ENCODE results near the gene CHCHD4.

Gene CHCHD4

GRCh38 chr3:14133188-14133800 lies 8.6 kb upstream of the CHCHD4 start:
- no peak overlapping the region for H3K9ac ChIP-seq (ENCODE audit: low read depth, low read length)
- peaks cover 96% of the 10 kb centered on the region for H3K36me3 ChIP-seq (ENCODE audit: insufficient read depth, low read length)

GRCh38 chr3:14132689-14133088 lies 8.0 kb upstream of the CHCHD4 start:
- H3K4me2 ChIP-seq (ENCODE audit: low read length), result no peak overlapping the region
- no peak overlapping the region for H3K9ac ChIP-seq (ENCODE audit: low read depth, low read length)
- peaks cover 10% of the 10 kb centered on the region for H3K4me1 ChIP-seq (ENCODE audit: control insufficient read depth, insufficient read depth, low read length)
- H3K27me3 ChIP-seq (ENCODE audit: control insufficient read depth, insufficient read depth, low read length), result no peaks in the 10 kb centered on the region
- H3K4me3 ChIP-seq (ENCODE audit: low read length), result no peak overlapping the region
- peaks cover 96% of the 10 kb centered on the region for H3K36me3 ChIP-seq (ENCODE audit: insufficient read depth, low read length)
- no peaks in the 10 kb centered on the region for H3K9me3 ChIP-seq (replicated peaks; ENCODE audit: low read length)

More at GRCh38 chr3:14133188-14133800, 8.6 kb upstream of the CHCHD4 start:
- H3K9me3 ChIP-seq (replicated peaks; ENCODE audit: low read length), result no peaks in the 10 kb centered on the region
- H3K4me3 ChIP-seq (ENCODE audit: low read length), result no peak overlapping the region
- no peaks in the 10 kb centered on the region for H3K27me3 ChIP-seq (ENCODE audit: control insufficient read depth, insufficient read depth, low read length)
- no peak overlapping the region for H3K4me2 ChIP-seq (ENCODE audit: low read length)
- peaks cover 10% of the 10 kb centered on the region for H3K4me1 ChIP-seq (ENCODE audit: control insufficient read depth, insufficient read depth, low read length)

- peaks cover 96% of the 10 kb centered on the region for H3K36me3 ChIP-seq (ENCODE audit: insufficient read depth, low read length)
- no peak overlapping the region for H3K9ac ChIP-seq (ENCODE audit: low read depth, low read length)
- no peak overlapping the region for H3K4me2 ChIP-seq (ENCODE audit: low read length)
- peaks cover 9% of the 10 kb centered on the region for H3K4me1 ChIP-seq (ENCODE audit: control insufficient read depth, insufficient read depth, low read length)
- H3K27me3 ChIP-seq (ENCODE audit: control insufficient read depth, insufficient read depth, low read length), result no peaks in the 10 kb centered on the region
- H3K4me3 ChIP-seq (ENCODE audit: low read length), result no peak overlapping the region
- no peaks in the 10 kb centered on the region for H3K9me3 ChIP-seq (replicated peaks; ENCODE audit: low read length)
Measured at GRCh38 chr3:14132120-14132519, 7.5 kb upstream of the CHCHD4 start.

- Histone ChIP-seq H3K4me3 (ENCODE audit: low read length) (no peak overlapping the region), H3K36me3 (ENCODE audit: insufficient read depth, low read length) (peaks cover 97% of the 10 kb centered on the region), H3K27me3 (ENCODE audit: control insufficient read depth, insufficient read depth, low read length) (no peaks in the 10 kb centered on the region), H3K9ac (ENCODE audit: low read depth, low read length) (no peak overlapping the region), H3K4me2 (ENCODE audit: low read length) (no peak overlapping the region), H3K9me3 (replicated peaks; ENCODE audit: low read length) (no peaks in the 10 kb centered on the region), H3K4me1 (ENCODE audit: control insufficient read depth, insufficient read depth, low read length) (peaks cover 10% of the 10 kb centered on the region)
Measured at GRCh38 chr3:14131134-14131533, 6.5 kb upstream of the CHCHD4 start.

- H3K4me1 ChIP-seq (ENCODE audit: control insufficient read depth, insufficient read depth, low read length), result peaks cover 14% of the 10 kb centered on the region
- no peak overlapping the region for H3K4me2 ChIP-seq (ENCODE audit: low read length)
- peaks cover 95% of the 10 kb centered on the region for H3K36me3 ChIP-seq (ENCODE audit: insufficient read depth, low read length)
- no peak overlapping the region for H3K4me3 ChIP-seq (ENCODE audit: low read length)
- H3K9ac ChIP-seq (ENCODE audit: low read depth, low read length), result no peak overlapping the region
- H3K9me3 ChIP-seq (replicated peaks; ENCODE audit: low read length), result no peaks in the 10 kb centered on the region
- no peaks in the 10 kb centered on the region for H3K27me3 ChIP-seq (ENCODE audit: control insufficient read depth, insufficient read depth, low read length)
Measured at GRCh38 chr3:14130707-14131106, 6.0 kb upstream of the CHCHD4 start.

- H3K9ac ChIP-seq (ENCODE audit: low read depth, low read length), result no peak overlapping the region
- H3K4me1 ChIP-seq (ENCODE audit: control insufficient read depth, insufficient read depth, low read length), result peaks cover 14% of the 10 kb centered on the region
- H3K36me3 ChIP-seq (ENCODE audit: insufficient read depth, low read length), result peaks cover 90% of the 10 kb centered on the region
- H3K4me3 ChIP-seq (ENCODE audit: low read length), result no peak overlapping the region
- no peaks in the 10 kb centered on the region for H3K27me3 ChIP-seq (ENCODE audit: control insufficient read depth, insufficient read depth, low read length)
- H3K4me2 ChIP-seq (ENCODE audit: low read length), result no peak overlapping the region
- H3K9me3 ChIP-seq (replicated peaks; ENCODE audit: low read length), result no peaks in the 10 kb centered on the region
Measured at GRCh38 chr3:14130230-14130629, 5.6 kb upstream of the CHCHD4 start.

GRCh38 chr3:14129296-14129695 lies 4.6 kb upstream of the CHCHD4 start:
- Histone ChIP-seq H3K4me2 (ENCODE audit: low read length) (no peak overlapping the region), H3K9ac (ENCODE audit: low read depth, low read length) (no peak overlapping the region), H3K4me3 (ENCODE audit: low read length) (no peak overlapping the region), H3K36me3 (ENCODE audit: insufficient read depth, low read length) (peaks cover 81% of the 10 kb centered on the region), H3K9me3 (replicated peaks; ENCODE audit: low read length) (no peaks in the 10 kb centered on the region), H3K4me1 (ENCODE audit: control insufficient read depth, insufficient read depth, low read length) (peaks cover 14% of the 10 kb centered on the region), H3K27me3 (ENCODE audit: control insufficient read depth, insufficient read depth, low read length) (no peaks in the 10 kb centered on the region)

GRCh38 chr3:14128724-14129123 lies 4.1 kb upstream of the CHCHD4 start:
- no peaks in the 10 kb centered on the region for H3K9me3 ChIP-seq (replicated peaks; ENCODE audit: low read length)
- H3K4me2 ChIP-seq (ENCODE audit: low read length), result no peak overlapping the region
- no peak overlapping the region for H3K4me3 ChIP-seq (ENCODE audit: low read length)
- H3K27me3 ChIP-seq (ENCODE audit: control insufficient read depth, insufficient read depth, low read length), result no peaks in the 10 kb centered on the region
- H3K36me3 ChIP-seq (ENCODE audit: insufficient read depth, low read length), result peaks cover 75% of the 10 kb centered on the region
- H3K9ac ChIP-seq (ENCODE audit: low read depth, low read length), result no peak overlapping the region
- peaks cover 17% of the 10 kb centered on the region for H3K4me1 ChIP-seq (ENCODE audit: control insufficient read depth, insufficient read depth, low read length)

- no peaks in the 10 kb centered on the region for H3K27me3 ChIP-seq (ENCODE audit: control insufficient read depth, insufficient read depth, low read length)
- H3K9me3 ChIP-seq (replicated peaks; ENCODE audit: low read length), result no peaks in the 10 kb centered on the region
- no peak overlapping the region for H3K4me3 ChIP-seq (ENCODE audit: low read length)
- peaks cover 24% of the 10 kb centered on the region for H3K4me1 ChIP-seq (ENCODE audit: control insufficient read depth, insufficient read depth, low read length)
- no peak overlapping the region for H3K4me2 ChIP-seq (ENCODE audit: low read length)
- H3K36me3 ChIP-seq (ENCODE audit: insufficient read depth, low read length), result peaks cover 64% of the 10 kb centered on the region
- H3K9ac ChIP-seq (ENCODE audit: low read depth, low read length), result no peak overlapping the region
Measured at GRCh38 chr3:14127516-14128161, 3.0 kb upstream of the CHCHD4 start.

GRCh38 chr3:14126887-14127505 lies 2.3 kb upstream of the CHCHD4 start:
- H3K4me3 ChIP-seq (ENCODE audit: low read length), result peak overlapping the region; percentile 97
- no peaks in the 10 kb centered on the region for H3K27me3 ChIP-seq (ENCODE audit: control insufficient read depth, insufficient read depth, low read length)
- no peaks in the 10 kb centered on the region for H3K9me3 ChIP-seq (replicated peaks; ENCODE audit: low read length)
- peaks cover 59% of the 10 kb centered on the region for H3K36me3 ChIP-seq (ENCODE audit: insufficient read depth, low read length)
- H3K4me2 ChIP-seq (ENCODE audit: low read length), result peak overlapping the region; percentile 97
- peaks cover 24% of the 10 kb centered on the region for H3K4me1 ChIP-seq (ENCODE audit: control insufficient read depth, insufficient read depth, low read length)
- peak overlapping the region; percentile 99 for H3K9ac ChIP-seq (ENCODE audit: low read depth, low read length)

- H3K4me2 ChIP-seq (ENCODE audit: low read length), result peak overlapping the region; percentile 97
- H3K9me3 ChIP-seq (replicated peaks; ENCODE audit: low read length), result no peaks in the 10 kb centered on the region
- H3K27me3 ChIP-seq (ENCODE audit: control insufficient read depth, insufficient read depth, low read length), result no peaks in the 10 kb centered on the region
- H3K4me3 ChIP-seq (ENCODE audit: low read length), result peak overlapping the region; percentile 97
- peaks cover 24% of the 10 kb centered on the region for H3K4me1 ChIP-seq (ENCODE audit: control insufficient read depth, insufficient read depth, low read length)
- H3K36me3 ChIP-seq (ENCODE audit: insufficient read depth, low read length), result peaks cover 58% of the 10 kb centered on the region
- peak overlapping the region; percentile 99 for H3K9ac ChIP-seq (ENCODE audit: low read depth, low read length)
Measured at GRCh38 chr3:14126017-14126886, 1.6 kb upstream of the CHCHD4 start.
